Muscle of back (tissue), 13 donors: ENCODE results near the gene SCN5A. TPM values are rescaled to one million over a fixed set of nuclear protein-coding genes. Genes with fewer than 3 reads are reported as not detected.

ENCODE experiments used
- DNase-seq, 3 donors: peaks; one replicate each; pipeline versions ENCODE4 v3.0.0 to v3.0.0-alpha.2; 2013
- long read RNA-seq, 9 donors: transcript quantifications; one replicate each; lab custom pipeline, GENCODE V29; 2026
- polyA plus RNA-seq, 10 donors: library from polyadenylated mRNA; unstranded; fragments of 120-200 nt; gene quantifications; one replicate each; pipeline ENCODE4 v1.2.1, GENCODE V29; 2013; ENCODE audit not compliant: insufficient read length in 10 of 10

Gene SCN5A
- 1 to 10 TPM; 3.0 to 8.0 (median 4.7) TPM for polyA plus RNA-seq
- long read RNA-seq, donor 1: 0 reads
- long read RNA-seq, donor 2: 0 reads
- long read RNA-seq, donor 3: 0 reads
- long read RNA-seq, donor 4: 0 reads
- long read RNA-seq, donor 5: 0 reads
- long read RNA-seq, donor 6: 0 reads
- long read RNA-seq, donor 7: 0 reads
- long read RNA-seq, donor 8: 0 reads
- long read RNA-seq, donor 9: 0 reads

DNA sequence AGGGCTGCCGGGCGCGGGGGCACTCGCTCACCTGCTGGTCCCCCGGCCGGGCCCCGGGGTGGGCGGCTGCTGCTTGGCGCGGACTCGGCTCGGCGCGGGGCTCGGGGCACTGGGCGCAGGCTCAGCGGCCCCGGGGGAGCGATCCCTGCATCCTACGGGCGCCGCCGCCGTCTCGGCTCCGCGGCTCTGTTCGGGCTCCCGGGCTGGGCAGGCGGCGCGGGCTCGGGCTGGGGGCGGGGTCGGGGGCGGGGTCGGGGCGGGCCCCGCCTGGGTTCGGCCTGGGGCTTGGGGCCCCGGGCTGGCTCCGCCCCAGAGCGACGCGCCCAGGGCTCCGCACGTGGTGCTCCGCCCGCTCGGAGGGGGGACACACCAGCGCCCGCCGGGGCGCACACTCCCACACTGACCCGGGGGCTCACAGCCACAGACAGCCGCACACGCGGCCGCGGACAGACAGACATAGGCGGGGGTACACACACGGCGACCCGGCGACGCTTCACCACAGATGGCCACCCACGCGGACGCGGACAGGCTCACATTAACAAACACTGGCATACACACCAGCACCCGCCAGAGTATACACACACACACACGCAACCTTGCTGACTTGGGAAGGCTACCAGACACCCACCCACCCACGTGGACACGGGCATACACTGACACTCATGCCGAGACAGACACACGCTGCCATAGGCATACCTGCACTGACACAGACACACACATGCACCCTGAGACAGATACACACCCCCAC lies at the start of gene SCN5A:
TSS of gene SCN5A (minus strand) at position 188 of the 748 bp plus-strand sequence. CDS start 16,380 bp downstream, outside the sequence.
- DNase-seq: peak; percentile 37 to 77 (median 57)

DNA sequence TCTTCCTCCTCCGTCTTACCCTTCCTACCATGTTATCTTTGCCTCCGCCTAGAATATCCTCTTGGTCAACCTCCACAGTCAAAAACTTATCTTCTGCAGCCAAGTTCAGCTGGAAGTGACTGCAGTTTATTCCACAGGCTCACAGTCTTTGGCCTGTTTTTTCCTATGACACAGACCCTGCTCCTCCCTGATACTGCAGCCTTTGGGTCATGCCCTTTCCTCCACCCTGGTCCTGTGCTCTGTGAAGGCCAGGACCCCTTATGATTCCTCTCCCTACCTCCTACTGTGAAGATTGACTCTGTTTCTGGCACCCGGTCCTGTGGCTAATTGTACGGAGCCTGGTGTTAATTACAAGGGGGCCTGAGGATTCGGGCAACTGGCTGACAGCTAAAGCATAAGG lies 49.3 kb upstream of the SCN5A start:
- DNase-seq: peak in 1 of 3 donors; percentile 15

DNA sequence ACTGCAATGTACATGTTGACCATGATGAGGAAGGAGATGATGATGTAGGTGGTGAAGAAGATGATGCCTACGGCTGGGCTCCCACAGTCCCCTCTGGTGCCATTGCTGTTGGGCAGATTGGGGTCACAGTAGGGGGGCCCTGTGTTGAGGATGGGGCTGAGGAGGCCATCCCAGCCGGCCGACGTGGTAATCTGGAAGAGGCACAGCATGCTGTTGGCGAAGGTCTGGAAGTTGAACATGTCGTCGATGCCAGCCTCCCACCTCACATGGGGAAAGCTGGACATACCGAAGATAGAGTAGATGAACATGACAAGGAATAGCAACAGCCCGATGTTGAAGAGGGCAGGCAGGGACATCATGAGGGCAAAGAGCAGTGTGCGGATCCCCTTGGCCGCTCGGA lies 48.6 kb upstream of the SCN5A start:
- no peak for DNase-seq

DNA sequence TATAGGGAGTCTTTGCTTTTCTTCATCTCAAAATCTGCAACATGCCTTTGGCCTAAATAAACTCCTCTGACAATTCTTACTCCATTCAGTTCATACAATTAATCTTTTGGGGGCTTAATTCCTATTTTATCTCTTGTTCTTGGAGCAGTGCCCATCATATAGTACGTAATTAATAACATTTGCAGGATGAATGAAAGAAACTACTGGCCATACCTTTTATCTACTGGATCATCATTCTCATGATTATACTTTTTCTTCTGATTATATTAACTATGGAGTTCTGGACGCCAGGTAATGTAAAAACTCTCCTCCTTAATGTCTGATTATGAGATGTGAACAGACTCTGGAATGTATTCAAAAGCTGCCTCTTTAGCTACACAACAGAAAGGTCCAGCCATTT lies 46.5 kb upstream of the SCN5A start:
- no peak for DNase-seq

DNA sequence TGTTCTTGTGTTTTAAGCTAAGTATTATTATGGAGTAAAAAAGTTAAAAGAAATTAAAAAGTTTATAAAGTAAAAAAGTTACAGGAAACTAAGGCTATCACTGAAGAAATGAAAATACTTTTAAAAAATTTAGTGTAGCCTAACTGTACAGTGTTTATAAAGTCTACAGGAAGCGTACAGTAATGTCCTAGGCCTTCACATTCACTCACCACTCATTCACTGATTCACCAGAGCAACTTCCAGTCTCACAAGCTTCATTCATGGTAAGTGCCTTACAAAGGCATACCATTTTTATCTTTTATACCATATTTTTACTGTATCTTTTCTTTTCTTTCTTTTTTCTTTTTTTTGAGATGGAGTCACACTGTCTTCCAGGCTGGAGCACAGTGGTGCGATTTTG lies 40.7 kb upstream of the SCN5A start:
- no peak for DNase-seq

DNA sequence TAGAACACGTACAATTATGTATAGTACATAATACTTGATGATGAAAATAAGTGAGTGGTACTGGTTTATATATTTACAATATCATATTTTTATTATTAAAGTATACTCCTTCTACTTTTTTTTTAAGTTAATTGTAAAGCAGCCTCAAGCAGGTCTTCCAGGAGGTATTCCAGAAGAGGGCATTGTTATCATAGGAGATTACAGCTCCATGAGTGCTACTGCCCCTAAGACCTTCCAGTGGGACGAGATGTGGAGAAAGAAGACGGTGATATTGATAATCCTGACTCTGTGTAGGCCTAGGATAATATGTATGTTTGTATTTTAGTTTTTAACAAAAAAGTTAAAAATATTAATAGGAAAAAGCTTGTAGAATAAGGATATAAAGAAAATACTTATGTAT lies 40.3 kb upstream of the SCN5A start:
- no peak for DNase-seq

DNA sequence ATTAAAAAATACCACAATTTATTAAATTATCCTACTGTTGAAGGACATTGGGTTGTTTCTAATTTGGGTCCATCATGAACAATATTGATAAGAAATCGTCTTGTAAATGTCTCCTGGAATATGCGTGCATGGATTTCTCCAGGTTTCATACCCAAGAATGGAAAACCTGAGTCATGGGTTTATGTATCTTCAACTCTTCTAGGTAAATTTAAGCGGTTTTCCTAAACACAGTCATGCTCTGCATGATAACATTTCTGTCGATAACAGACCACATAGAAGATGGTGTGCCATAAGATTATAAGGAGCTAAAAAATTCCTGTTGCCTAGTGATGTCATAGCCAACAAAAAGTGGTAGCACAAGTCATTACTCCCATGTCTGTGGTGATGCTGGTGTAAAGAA lies 39.9 kb upstream of the SCN5A start:
- DNase-seq: no peak

DNA sequence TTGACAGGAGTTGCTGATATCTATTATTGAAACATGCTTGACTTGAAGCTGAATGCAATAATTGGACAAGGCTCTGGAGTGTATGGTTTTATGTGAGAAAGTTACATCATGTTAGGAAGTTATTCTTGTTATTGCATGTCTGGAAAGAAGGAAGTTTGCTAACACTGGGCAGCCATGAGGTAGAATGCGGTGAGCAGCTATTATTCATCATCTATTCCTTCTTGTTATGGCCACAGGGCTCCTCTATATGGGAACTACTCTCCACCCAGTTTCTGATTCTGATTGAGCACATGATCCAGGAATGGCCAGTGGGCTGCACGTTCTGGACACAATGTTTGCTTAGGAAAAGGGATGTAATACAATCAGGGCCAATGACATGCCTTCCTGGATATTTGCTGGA lies 37.8 kb upstream of the SCN5A start:
- DNase-seq: no peak

DNA sequence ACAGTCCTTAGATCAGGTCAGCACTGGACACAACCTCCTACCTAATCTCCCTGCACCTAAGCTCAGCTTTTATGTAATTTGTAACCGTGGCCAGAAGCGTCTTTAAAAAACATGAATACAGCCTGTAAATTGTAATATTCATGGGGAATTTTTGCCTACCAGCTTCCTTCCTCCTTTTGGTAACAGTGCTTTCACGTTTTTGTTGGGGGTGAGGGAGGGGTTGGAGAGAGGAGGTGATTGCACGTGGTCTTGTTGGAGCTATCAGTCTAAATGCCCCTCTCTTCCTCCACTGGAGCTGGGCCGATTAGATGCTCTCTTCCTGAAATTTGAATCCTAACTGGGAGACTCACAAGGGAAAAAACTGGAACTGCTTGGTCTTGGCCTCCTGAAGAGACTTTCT lies 35.1 kb upstream of the SCN5A start:
- DNase-seq: no peak

DNA sequence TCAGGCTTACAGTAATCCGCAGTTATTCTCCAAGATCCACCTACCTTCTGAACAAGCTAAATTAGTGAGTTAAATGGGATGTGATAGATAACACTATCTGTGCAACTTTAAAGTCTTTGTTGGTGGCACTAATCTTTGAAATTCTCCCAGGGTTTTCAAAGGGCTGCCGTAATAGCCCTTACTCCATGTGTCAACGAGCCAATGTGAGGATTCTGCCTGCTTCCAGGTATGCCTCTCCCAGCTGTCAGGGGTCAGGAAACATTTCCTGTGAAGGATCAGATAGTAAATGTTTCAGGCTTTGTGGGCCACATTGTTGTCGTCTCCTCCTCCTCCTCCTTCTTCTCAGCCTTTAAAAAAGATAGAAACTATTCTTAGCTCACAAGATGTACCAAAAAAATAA lies 20.2 kb upstream of the SCN5A start:
- DNase-seq: no peak

DNA sequence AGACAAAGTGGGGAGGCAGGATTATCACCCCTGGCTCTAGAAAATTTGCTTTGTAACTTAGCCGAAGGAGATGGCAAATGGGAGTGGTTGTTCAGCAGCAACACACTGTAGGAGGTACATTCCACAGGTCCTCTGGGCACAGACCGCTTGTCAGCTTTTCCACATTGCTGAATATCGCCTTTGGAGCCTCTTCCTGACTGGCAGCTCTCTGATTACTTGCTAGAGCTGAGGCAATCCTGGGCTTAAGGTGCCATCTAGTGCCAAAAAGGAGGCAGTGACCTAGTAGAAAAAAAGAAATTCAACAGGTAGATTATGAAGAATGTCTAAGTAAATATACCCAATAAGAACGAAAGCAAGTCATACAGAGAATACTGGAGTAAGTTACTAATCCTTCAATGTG lies 13.1 kb upstream of the SCN5A start:
- DNase-seq: no peak

DNA sequence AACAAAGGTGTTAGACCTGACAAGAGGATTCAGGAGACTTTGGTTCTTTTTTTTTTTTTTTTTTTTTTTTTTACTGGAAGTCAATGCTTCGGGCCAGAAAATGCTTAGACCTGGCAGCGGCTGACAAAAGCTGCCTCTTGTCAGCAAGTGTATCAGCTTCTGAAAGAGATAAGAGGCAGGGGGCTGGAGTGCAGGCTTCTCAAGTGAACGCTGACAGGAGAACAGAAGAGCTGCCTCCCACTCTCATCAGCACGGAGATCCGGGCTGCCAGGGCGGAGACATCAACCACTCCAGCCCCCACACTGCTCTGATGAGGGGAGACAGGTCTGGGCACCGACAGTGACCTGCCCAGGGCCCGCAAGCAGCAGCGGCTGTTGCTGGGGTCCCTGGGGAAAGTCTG lies 9.4 kb upstream of the SCN5A start:
- DNase-seq: no peak

DNA sequence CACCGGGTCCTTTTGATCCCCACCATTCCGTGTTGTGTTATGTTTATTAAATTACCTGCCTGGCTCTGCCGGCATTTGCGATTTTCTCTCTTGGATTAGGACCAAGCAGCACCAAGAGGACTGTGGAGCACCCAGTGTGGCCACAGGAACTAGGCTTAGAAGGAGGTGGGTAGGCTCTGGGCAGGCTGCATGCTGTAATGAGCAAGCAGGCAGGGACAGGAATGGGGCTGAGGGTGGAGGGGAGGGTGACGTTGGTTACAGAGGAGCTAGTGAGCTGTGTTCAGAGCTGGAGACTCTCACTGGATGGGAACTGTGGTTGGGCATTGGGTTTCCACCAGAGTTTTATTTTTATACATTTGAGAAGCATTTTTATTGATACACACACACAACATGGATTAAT lies 7.9 kb upstream of the SCN5A start:
- no peak for DNase-seq

DNA sequence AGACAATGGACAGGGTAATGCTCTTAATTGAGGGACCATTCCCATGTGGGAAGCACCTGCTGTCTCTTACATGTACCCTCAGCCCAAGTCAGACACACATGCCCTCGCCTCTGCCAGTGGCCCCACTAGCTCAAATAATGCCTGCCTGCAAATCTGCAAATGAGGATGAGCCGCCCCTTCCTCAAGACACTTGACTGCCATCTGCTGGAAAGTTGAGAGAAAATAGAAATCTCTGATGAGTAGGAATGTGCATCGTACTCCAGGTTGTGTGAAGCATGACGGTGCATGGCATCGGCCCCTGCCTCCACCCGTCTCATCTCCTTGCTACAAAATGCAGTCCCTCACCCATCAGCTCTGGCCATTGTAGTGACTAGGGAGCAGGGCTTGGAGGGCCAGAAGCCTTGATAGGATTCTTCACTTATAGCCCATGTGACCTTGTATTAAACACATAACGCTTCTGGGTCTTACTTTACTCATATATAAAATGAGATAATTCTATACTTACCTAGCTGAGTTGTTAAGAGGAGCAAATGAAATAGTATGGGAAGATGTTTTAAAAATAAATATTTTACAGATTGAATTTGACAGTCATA lies 6.3 kb upstream of the SCN5A start:
- DNase-seq: peak; percentile 15 to 58 (median 24)

DNA sequence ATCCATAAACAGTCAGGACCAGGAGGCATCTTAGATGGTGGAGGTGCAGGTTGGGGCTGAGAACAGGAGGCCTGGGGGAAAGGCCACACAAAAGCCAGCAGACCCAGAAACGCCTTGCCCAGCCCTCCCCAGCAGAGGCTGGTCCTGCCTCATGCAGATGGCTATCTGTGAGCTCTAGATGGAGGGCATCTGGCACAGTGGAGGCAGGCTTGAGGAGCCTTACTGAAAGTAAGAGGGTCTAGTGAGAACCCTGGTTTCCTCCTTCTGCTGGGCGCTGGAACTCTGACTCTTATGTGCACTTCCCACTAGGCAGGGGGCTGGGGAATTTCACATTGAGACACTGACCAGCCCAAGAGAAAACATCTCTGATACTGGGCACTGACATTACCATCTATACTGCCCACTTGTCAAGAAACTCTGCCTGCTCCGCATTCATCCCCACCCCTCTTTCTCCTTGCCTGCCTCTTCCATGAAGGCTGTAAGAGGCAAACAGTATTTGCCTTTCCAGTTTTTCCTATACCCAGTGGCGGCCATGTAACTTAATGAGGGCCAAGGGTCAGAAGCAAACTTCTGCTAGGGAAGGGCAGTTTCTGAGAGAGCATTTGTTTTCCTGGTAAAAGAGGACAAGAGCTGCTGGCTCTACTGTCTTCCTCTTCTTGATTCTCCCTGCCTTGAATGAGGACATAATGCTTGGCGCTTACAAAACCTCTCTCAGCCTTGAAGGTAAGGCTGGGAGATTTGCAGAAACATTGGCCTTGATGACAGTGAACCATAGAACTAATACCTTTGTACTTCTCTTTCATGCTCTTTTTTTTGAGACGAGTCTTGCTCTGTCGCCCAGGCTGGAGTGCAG lies 4.4 kb upstream of the SCN5A start:
- no peak for DNase-seq

DNA sequence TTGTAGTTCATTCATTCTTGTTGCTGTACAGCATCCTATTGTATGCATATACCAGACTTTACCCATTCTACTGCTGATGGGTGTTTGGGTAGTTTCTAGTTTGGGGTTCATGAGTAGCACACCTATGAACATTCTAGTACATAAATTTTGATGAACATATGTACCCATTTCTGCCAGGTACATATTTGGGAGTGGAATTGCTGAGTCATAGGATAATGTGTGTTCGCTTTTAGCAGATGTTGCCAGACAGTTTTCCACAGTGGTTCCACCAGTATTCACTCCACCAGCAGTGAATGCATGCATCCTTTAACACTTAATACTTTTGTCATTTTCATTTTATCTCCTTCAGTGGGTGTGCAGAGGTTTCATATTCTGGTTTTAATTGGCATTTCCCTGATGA lies 3.4 kb upstream of the SCN5A start:
- DNase-seq: no peak

DNA sequence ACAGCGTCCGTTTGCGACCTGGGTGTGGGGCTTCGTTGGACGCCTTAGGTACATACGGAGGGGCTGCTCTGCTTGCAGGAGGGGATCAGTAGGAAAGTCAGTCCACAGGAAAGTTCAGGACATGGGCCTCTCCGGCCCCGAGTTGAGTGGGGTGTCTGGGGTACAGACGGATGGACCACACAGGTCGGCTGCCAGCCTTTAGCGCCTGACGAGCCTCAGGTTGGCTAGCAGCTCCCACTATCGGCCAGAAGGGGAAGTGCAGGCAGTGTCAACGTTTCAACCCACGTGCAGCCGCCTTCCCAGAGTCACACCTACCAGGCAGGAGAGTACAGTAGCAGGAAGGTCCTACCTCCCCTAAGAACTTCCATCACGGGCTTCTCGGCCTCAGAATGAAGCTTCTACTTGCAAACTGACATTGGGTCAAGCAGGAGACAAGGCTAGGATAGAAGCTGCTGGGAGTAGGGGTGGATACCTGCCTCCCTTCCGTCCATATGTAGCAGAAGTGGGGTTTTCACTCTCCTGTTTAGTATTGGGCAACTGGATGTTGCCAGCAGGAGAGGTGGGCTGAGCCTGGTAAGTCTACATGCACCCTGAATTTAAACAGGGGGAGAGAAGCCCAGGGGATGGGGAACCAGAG lies 1.8 kb upstream of the SCN5A start:
- DNase-seq: peak; percentile 41 to 77 (median 63)

DNA sequence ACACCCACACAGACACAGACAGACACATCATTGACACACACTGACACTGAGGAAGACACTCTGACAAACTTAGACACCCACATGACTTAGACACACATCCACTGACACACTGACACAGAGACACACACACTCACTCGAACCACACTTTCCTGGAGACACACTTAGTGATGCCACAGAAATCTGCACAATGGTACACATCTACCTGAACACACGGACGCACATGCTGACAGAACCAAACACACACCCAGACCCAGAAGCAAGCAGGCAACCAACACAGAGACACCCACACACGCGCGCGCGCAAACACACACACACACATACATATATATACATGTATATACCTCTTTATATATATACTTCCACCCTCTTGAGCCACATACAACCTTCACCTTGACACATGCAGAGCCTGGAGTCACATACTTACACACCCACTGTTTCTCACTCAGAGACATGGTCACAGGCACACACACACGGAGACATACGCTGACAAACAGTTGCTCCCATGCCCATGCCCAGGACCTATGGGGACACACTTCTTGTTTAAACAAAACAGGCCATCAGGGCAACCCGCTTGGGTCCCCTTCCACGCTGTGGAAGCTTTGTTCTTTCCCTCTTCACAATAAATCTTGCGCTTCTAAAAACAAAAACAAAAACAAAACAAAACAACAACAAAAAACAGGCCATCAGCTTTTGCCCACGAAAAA lies 913 bp upstream of the SCN5A start:
- DNase-seq: peak in 1 of 3 donors; percentile 58

DNA sequence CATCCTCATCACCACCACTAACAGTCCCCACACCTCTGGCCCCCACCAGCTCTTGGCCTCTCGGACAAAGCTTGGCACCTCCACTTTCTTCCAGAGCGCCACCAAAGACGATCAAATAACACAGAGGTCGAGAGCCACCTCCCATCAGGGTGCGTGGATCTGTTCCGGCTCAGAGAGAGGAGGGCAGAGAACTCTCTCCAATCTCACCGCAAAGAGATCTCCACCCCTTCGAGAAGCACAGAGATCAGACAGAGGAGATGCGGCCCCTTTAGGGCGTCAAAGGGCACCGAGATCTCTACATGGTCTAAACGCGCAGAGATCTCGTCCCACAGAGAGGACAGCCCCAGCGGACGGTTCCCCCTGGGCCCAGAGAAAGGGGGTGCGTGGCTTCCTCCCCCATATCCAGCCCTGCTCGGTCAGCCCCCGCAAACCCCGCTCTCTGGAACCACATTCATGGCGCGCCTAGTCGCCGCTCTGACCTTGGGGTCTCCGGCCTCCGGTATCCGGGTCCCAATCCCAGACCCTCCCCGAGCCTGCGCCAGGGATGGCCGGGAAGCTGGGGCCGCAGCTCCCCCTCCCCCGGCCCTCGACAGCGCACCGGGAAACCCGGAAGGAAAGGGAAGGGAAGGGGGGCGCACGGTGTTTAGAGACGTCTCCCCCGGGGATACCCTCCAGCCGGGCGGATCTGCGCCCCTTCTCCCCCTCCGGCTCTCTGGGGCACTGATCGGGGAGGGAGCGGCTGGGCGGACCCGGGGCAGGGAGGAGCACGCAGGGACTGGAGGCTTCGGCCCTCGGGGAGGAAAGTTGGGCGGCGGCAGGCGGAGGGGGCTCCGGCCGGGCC lies 608 bp downstream of the SCN5A start:
- DNase-seq: peak in 1 of 3 donors; percentile 41

DNA sequence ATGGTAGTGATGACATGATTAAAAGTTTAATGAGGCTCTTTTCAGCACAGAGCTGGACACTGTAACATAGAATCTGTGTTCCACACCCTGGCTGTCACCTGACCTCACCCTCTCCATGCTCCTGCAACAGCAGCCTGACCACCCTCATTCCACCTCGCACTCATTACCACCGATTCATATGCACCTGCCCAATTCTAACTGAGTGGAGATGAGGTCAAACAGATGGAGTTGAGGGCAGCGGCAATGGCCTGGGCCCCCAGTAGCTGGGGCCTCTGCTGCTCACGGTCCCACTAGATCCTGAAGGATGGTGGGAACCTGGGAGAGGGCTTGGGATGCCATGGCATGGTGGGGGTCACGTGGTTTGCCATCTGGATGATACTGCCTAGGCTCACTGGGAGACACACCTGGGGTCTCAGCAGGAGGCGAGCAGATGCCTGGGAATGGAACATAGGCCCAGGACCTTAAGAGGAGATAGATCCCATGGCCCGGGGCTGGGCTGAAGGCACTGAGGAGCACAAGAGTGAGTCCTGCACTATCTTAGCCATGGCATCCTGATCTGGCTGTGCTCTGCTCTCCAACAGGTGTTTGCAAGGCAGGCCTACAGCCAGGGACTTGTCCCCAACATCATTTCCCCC lies 1.3 kb downstream of the SCN5A start:
- DNase-seq: no peak
